K562 (cell line): Measurements from ENCODE around the gene ARID3A. TPM values are rescaled to one million over a fixed set of nuclear protein-coding genes. Genes with fewer than 3 reads are reported as not detected.

ENCODE experiments used
- ARID1B ChIP-seq: fragments of 450-650 bp; IDR thresholded peaks from 2 replicates; pipeline ENCODE4 v1.6.1; 2016; ENCODE audit warnings: antibody characterized with exemption, mild to moderate bottlenecking, inconsistent platforms
- ATF7 ChIP-seq: fragments of 450-650 bp; IDR thresholded peaks from 2 replicates; pipeline ENCODE4 v1.7.1; 2014; ENCODE audit warnings: mild to moderate bottlenecking, moderate library complexity
- FOS ChIP-seq: IDR thresholded peaks from 3 replicates; pipeline ENCODE4 v1.6.1; 2011; ENCODE audit not compliant: insufficient read length; ENCODE audit errors: extremely low read depth
- GATAD2A ChIP-seq: fragments of 450-650 bp; IDR thresholded peaks from 2 replicates; pipeline ENCODE4 v1.6.1; 2017
- HDAC2 ChIP-seq: fragments of 450-650 bp; IDR thresholded peaks from 2 replicates; pipeline ENCODE4 v1.6.1; 2016; ENCODE audit warnings: mild to moderate bottlenecking
- MTA1 ChIP-seq: fragments of 450-650 bp; IDR thresholded peaks from 2 replicates; pipeline ENCODE4 v1.6.1; 2017; ENCODE audit warnings: borderline replicate concordance
- NR2C1 ChIP-seq, 2 experiments: fragments of 450-650 bp; IDR thresholded peaks; 2 replicates each; pipeline ENCODE4 v1.6.1; 2017; ENCODE audit warnings: mild to moderate bottlenecking in 2 of 2, antibody characterized with exemption in 1 of 2, inconsistent platforms in 1 of 2, missing compliant biosample characterization in 1 of 2, missing genetic modification characterization in 1 of 2
- POLR2B ChIP-seq: fragments of 450-650 bp; IDR thresholded peaks from 2 replicates; pipeline ENCODE4 v1.6.1; 2018; ENCODE audit warnings: low read depth; ENCODE audit not compliant: partially characterized antibody
- PTBP1 ChIP-seq: fragments of 200-400 bp; formaldehyde crosslinking; IDR thresholded peaks from 2 replicates; pipeline ENCODE4 v1.6.1; 2017; ENCODE audit warnings: low read depth, low read length
- RFX1 ChIP-seq: fragments of 450-650 bp; IDR thresholded peaks from 2 replicates; pipeline ENCODE4 v1.6.1; 2016; ENCODE audit warnings: mild to moderate bottlenecking, moderate library complexity
- SRSF7 ChIP-seq: fragments of 200-400 bp; formaldehyde crosslinking; optimal IDR thresholded peaks from 2 replicates; pipeline ENCODE3; 2017; ENCODE audit warnings: mild to moderate bottlenecking, low read depth, low read length
- SRSF9 ChIP-seq: fragments of 200-400 bp; formaldehyde crosslinking; IDR thresholded peaks from 2 replicates; pipeline ENCODE4 v1.6.1; 2017; ENCODE audit warnings: low read depth, low read length, borderline replicate concordance
- ZNF277 ChIP-seq: fragments of 250-450 bp; sonication (Bioruptor Pico); IDR thresholded peaks from 2 replicates; pipeline ENCODE4 v1.8.0; 2022; ENCODE audit warnings: inconsistent platforms, mild to moderate bottlenecking, moderate library complexity, borderline replicate concordance
- ZNF75A ChIP-seq: fragments of 450-650 bp; formaldehyde crosslinking; IDR thresholded peaks from 2 replicates; pipeline ENCODE4 v1.4.0; 2020; ENCODE audit warnings: mild to moderate bottlenecking
- ZNF830 ChIP-seq: fragments of 250-450 bp; sonication (Bioruptor Pico); IDR thresholded peaks from 2 replicates; pipeline ENCODE4 v1.5.0; 2021; ENCODE audit warnings: mild to moderate bottlenecking
- polyA plus RNA-seq, 8 experiments: library from polyadenylated mRNA; depleted of rRNA in 4 of 8; stranded (reverse) in 5 of 8; unstranded in 3 of 8; fragments of >200 nt; fragmentation: Nextera tagmentation in 2 of 8; fragmentation: Illumina TruSeq in 1 of 8; extraction: Ambion mirVana in 2 of 8; extraction: Trizol in 1 of 8; gene quantifications; 2 replicates each; pipeline versions ENCODE4 v1.2.1 to v1.2.3, GENCODE V29; 2011 to 2014; ENCODE audit warnings: inconsistent platforms in 1 of 8, missing spikeins in 1 of 8
- total RNA-seq, 7 experiments: library from RNA; depleted of rRNA in 6 of 7; stranded (reverse); fragments of >200 nt in 6 of 7; fragmentation: Illumina TruSeq in 2 of 7; extraction: Trizol in 2 of 7; gene quantifications; 2 replicates each; pipeline versions ENCODE4 v1.2.1 to v1.2.3, GENCODE V29; 2011 to 2021; ENCODE audit warnings: low replicate concordance in 1 of 7
- TF ChIP-seq, protein P1 (sequence below): fragments of 450-650 bp; IDR thresholded peaks from 2 replicates; pipeline ENCODE4 v1.6.1; 2016; ENCODE audit warnings: missing biosample characterization, missing genetic modification characterization
- TF ChIP-seq, protein P2 (sequence below), 2 experiments: fragments of 450-650 bp; IDR thresholded peaks; 2 replicates each; pipeline ENCODE4 v1.6.1; 2016

The ARID3A gene
- total and polyA plus RNA-seq, 9 of the 15 experiments (the other 6 are each of a cell fraction or from before 2014, with no cell fraction given): 1.4 to 118 (median 31.2) TPM

GRCh38 chr19:907183-907853 is 18.5 kb upstream of the ARID3A start (continued):
- TF ChIP-seq FOS: no peak
- peak; percentile 96; the same call in 1 of the 2 replicates for TF ChIP-seq PTBP1
- TF ChIP-seq ZNF75A (CRISPR knock-in tag): no peak
- peak; percentile 66; the same call in 1 of the 2 replicates for TF ChIP-seq GATAD2A
- no peak for TF ChIP-seq ZNF830
- 0 out of 2 replicates have a peak, but pooled peaks have one; percentile 21 for TF ChIP-seq MTA1
- no peak for TF ChIP-seq NR2C1 (IDR thresholded peaks at IDR 0.05)
- 0 out of 2 replicates have a peak, but pooled peaks have one; percentile 34 for TF ChIP-seq NR2C1 (tag; IDR thresholded peaks at IDR 0.05)
- TF ChIP-seq ATF7: peak; percentile 86
- peak; percentile 33 for TF ChIP-seq POLR2B
- no peak for TF ChIP-seq RFX1
- TF ChIP-seq HDAC2: peak; percentile 82
- no peak for TF ChIP-seq ZNF277 (CRISPR knock-in tag)
- TF ChIP-seq, protein P1, sequence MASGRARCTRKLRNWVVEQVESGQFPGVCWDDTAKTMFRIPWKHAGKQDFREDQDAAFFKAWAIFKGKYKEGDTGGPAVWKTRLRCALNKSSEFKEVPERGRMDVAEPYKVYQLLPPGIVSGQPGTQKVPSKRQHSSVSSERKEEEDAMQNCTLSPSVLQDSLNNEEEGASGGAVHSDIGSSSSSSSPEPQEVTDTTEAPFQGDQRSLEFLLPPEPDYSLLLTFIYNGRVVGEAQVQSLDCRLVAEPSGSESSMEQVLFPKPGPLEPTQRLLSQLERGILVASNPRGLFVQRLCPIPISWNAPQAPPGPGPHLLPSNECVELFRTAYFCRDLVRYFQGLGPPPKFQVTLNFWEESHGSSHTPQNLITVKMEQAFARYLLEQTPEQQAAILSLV (tag): no peak
- TF ChIP-seq ARID1B: peak; percentile 99
- TF ChIP-seq SRSF9: no peak
- no peak for TF ChIP-seq SRSF7
- TF ChIP-seq, protein P2, sequence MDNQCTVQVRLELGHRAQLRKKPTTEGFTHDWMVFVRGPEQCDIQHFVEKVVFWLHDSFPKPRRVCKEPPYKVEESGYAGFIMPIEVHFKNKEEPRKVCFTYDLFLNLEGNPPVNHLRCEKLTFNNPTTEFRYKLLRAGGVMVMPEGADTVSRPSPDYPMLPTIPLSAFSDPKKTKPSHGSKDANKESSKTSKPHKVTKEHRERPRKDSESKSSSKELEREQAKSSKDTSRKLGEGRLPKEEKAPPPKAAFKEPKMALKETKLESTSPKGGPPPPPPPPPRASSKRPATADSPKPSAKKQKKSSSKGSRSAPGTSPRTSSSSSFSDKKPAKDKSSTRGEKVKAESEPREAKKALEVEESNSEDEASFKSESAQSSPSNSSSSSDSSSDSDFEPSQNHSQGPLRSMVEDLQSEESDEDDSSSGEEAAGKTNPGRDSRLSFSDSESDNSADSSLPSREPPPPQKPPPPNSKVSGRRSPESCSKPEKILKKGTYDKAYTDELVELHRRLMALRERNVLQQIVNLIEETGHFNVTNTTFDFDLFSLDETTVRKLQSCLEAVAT (IDR thresholded peaks at IDR 0.05): no peak
